PC-9 (cell line): Measurements from ENCODE around the gene BMAL1. TPM values are rescaled to one million over a fixed set of nuclear protein-coding genes. Genes with fewer than 3 reads are reported as not detected.

ENCODE experiments used
- BruUV-seq: library from RNA; stranded (reverse); fragments of 400-500 nt; replicated peaks from 2 replicates; lab custom pipeline; 2021; lab: Mats Ljungman, UMichigan
- CTCF ChIA-PET: fragments of 300-600 bp; sonication (Branson Sonifier 250); formaldehyde crosslinking; loops from one replicate; lab custom pipeline; 2022; ENCODE audit warnings: antibody characterized with exemption; lab: Charles Lee
- POLR2A ChIA-PET: fragments of 300-600 bp; sonication (Branson Sonifier 250); formaldehyde crosslinking; loops from one replicate; lab custom pipeline; 2022; ENCODE audit warnings: antibody characterized with exemption; ENCODE audit not compliant: unreplicated experiment; lab: Charles Lee
- DNase-seq, 2 experiments: peaks; one replicate each; pipeline versions ENCODE4 v3.0.0 to v3.0.0-alpha.2; 2015 to 2022; ENCODE audit warnings: mixed read lengths in 1 of 2
- H2AFZ ChIP-seq: fragments of 200-600 bp; sonication (generic); 2 replicates; pipeline ENCODE4 v1.8.1; 2017; ENCODE audit warnings: antibody characterized with exemption
- H3F3A ChIP-seq: fragments of 200-600 bp; sonication (generic); 2 replicates; pipeline ENCODE4 v1.8.1; 2017; ENCODE audit warnings: antibody characterized with exemption, mild to moderate bottlenecking, low read depth; ENCODE audit not compliant: insufficient read depth
- H3K27ac ChIP-seq: fragments of 200-600 bp; sonication (generic); 2 replicates; pipeline ENCODE4 v1.6.1; 2016; ENCODE audit warnings: mixed run types
- H3K27me3 ChIP-seq: fragments of 200-600 bp; sonication (generic); 2 replicates; pipeline ENCODE4 v1.6.1; 2016; ENCODE audit warnings: low read depth, mixed run types; ENCODE audit not compliant: insufficient read depth
- H3K36me3 ChIP-seq: fragments of 200-600 bp; sonication (generic); 2 replicates; pipeline ENCODE4 v1.6.1; 2016; ENCODE audit warnings: low read depth, mixed run types
- H3K4me1 ChIP-seq: fragments of 200-600 bp; sonication (generic); replicated peaks from 2 replicates; pipeline ENCODE4 v1.6.1; 2016; ENCODE audit warnings: mixed run types; ENCODE audit not compliant: insufficient read depth
- H3K4me2 ChIP-seq: fragments of 200-600 bp; sonication (generic); 2 replicates; pipeline ENCODE4 v1.6.1; 2017; ENCODE audit warnings: mixed run types
- H3K4me3 ChIP-seq: fragments of 200-600 bp; sonication (generic); 2 replicates; pipeline ENCODE4 v1.6.1; 2016; ENCODE audit warnings: mixed run types
- H3K79me2 ChIP-seq: fragments of 200-600 bp; sonication (generic); 2 replicates; pipeline ENCODE4 v1.6.1; 2017; ENCODE audit warnings: low read depth, mixed run types
- H3K9me2 ChIP-seq: fragments of 200-600 bp; sonication (generic); 2 replicates; pipeline ENCODE4 v1.8.1; 2017; ENCODE audit warnings: mild to moderate bottlenecking; ENCODE audit not compliant: insufficient read depth
- H3K9me3 ChIP-seq: fragments of 200-600 bp; sonication (generic); 2 replicates; pipeline ENCODE4 v1.8.1; 2016; ENCODE audit warnings: low read depth; ENCODE audit not compliant: insufficient read depth
- H4K20me1 ChIP-seq: fragments of 200-600 bp; sonication (generic); 2 replicates; pipeline ENCODE4 v1.8.1; 2017; ENCODE audit not compliant: insufficient read depth
- CTCF ChIP-seq: fragments of 200-600 bp; sonication (generic); conservative IDR thresholded peaks from 2 replicates; pipeline ENCODE4 v1.6.1; 2017; ENCODE audit warnings: mixed run types, antibody characterized with exemption, mild to moderate bottlenecking, moderate library complexity
- EZH2 ChIP-seq: fragments of 200-600 bp; sonication (generic); IDR thresholded peaks from 2 replicates; pipeline ENCODE4 v1.8.0; 2017; ENCODE audit warnings: antibody characterized with exemption, low read depth
- intact Hi-C: fragments of 100-400 bp; cut with micrococcal nuclease; formaldehyde crosslinking; loops from one replicate; pipeline ENCODE4 v1.10.0; 2022; ENCODE audit not compliant: unreplicated experiment
- total RNA-seq: library from RNA; stranded (reverse); gene quantifications from 2 replicates; pipeline ENCODE4 v1.2.3, GENCODE V29; 2021

The BMAL1 gene
- total RNA-seq, 1 experiment from 2014 or later: 15.0 TPM

- Histone ChIP-seq H2AFZ (no peak overlapping the region), H3K9me3 (no peaks in the 10 kb centered on the region), H3K9me2 (no peaks in the 10 kb centered on the region), H3K79me2 (no peaks in the 10 kb centered on the region), H3K27ac (no peak overlapping the region), H3K36me3 (no peaks in the 10 kb centered on the region), H3F3A (no peaks in the 10 kb centered on the region), H3K4me3 (no peak overlapping the region), H4K20me1 (no peaks in the 10 kb centered on the region), H3K4me2 (no peak overlapping the region), H3K4me1 (no peaks in the 10 kb centered on the region), H3K27me3 (no peaks in the 10 kb centered on the region)
- ChIA-PET POLR2A (no interaction called here), CTCF (no interaction called here)
- no peak for TF ChIP-seq EZH2
- no peak for TF ChIP-seq CTCF
- intact Hi-C loops: no loop called here
- BruUV-seq: no TSS peak
- DNase-seq: no peak
Measured at GRCh38 chr11:13229711-13230318, 47.8 kb upstream of the BMAL1 start.

- no peaks in the 10 kb centered on the region for H3K9me3 ChIP-seq
- TF ChIP-seq CTCF: no peak
- no peak for TF ChIP-seq EZH2
- H3F3A ChIP-seq: no peaks in the 10 kb centered on the region
- H4K20me1 ChIP-seq: no peaks in the 10 kb centered on the region
- no peak overlapping the region for H2AFZ ChIP-seq
- no peak overlapping the region for H3K4me2 ChIP-seq
- no peak for DNase-seq
- POLR2A ChIA-PET: no interaction called here
- H3K4me3 ChIP-seq: no peak overlapping the region
- no peaks in the 10 kb centered on the region for H3K9me2 ChIP-seq
- H3K27ac ChIP-seq: no peak overlapping the region
- no TSS peak for BruUV-seq
- CTCF ChIA-PET: interaction anchor here (0.6 kb wide), 1 partner anchor 210 kb away, joined by 3 read pairs; no protein-coding TSS in a partner anchor
- H3K79me2 ChIP-seq: no peaks in the 10 kb centered on the region
- no peaks in the 10 kb centered on the region for H3K36me3 ChIP-seq
- no peaks in the 10 kb centered on the region for H3K27me3 ChIP-seq
- no peaks in the 10 kb centered on the region for H3K4me1 ChIP-seq
- intact Hi-C loops: no loop called here
Measured at GRCh38 chr11:13233173-13233745, 44.3 kb upstream of the BMAL1 start.

GRCh38 chr11:13235895-13236294 lies 41.7 kb upstream of the BMAL1 start:
- DNase-seq: no peak
- Histone ChIP-seq H3K27me3 (no peaks in the 10 kb centered on the region), H3K9me2 (no peaks in the 10 kb centered on the region), H3F3A (no peaks in the 10 kb centered on the region), H3K4me2 (no peak overlapping the region), H3K4me3 (no peak overlapping the region), H2AFZ (no peak overlapping the region), H3K4me1 (no peaks in the 10 kb centered on the region), H3K27ac (no peak overlapping the region), H3K9me3 (no peaks in the 10 kb centered on the region), H3K36me3 (no peaks in the 10 kb centered on the region), H3K79me2 (no peaks in the 10 kb centered on the region), H4K20me1 (no peaks in the 10 kb centered on the region)
- no peak for TF ChIP-seq CTCF
- no peak for TF ChIP-seq EZH2
- CTCF ChIA-PET: no interaction called here
- intact Hi-C loops: no loop called here
- no TSS peak for BruUV-seq
- POLR2A ChIA-PET: interaction anchor here (0.6 kb wide), 1 partner anchor 227 kb away, joined by 3 read pairs; the partner anchor contains the start of gene BTBD10
